PFSK-1 (cell line): ENCODE measurements around the gene CLEC16A.

Experiments
- FOXP2 ChIP-seq: optimal IDR thresholded peaks from 2 replicates; pipeline ENCODE3; 2011; ENCODE audit warnings: borderline replicate concordance, control low read depth, inconsistent platforms; ENCODE audit not compliant: insufficient read depth; ENCODE audit errors: extremely low read length, extremely low read depth
- POLR2AphosphoS5 ChIP-seq: IDR thresholded peaks from 2 replicates; pipeline ENCODE4 v1.6.1; 2012; ENCODE audit warnings: low read depth, mild to moderate bottlenecking, control low read depth, low read length, moderate library complexity
- REST ChIP-seq, 2 experiments: IDR thresholded peaks; 2 replicates each; pipeline versions ENCODE4 v1.6.1 to v1.8.0; 2011 to 2012; ENCODE audit warnings: low read depth in 2 of 2, low read length in 2 of 2, control low read depth in 1 of 2, inconsistent platforms in 1 of 2, mild to moderate bottlenecking in 1 of 2, moderate library complexity in 1 of 2; ENCODE audit not compliant: insufficient read depth in 1 of 2
- SIN3A ChIP-seq: IDR thresholded peaks from 2 replicates; pipeline ENCODE4 v1.6.1; 2012; ENCODE audit warnings: mild to moderate bottlenecking, low read length, moderate library complexity, borderline replicate concordance; ENCODE audit not compliant: insufficient read depth
- TAF1 ChIP-seq: IDR thresholded peaks from 2 replicates; pipeline ENCODE4 v1.6.1; 2012; ENCODE audit warnings: low read length, control low read depth, borderline replicate concordance; ENCODE audit not compliant: insufficient read depth

Gene CLEC16A

DNA sequence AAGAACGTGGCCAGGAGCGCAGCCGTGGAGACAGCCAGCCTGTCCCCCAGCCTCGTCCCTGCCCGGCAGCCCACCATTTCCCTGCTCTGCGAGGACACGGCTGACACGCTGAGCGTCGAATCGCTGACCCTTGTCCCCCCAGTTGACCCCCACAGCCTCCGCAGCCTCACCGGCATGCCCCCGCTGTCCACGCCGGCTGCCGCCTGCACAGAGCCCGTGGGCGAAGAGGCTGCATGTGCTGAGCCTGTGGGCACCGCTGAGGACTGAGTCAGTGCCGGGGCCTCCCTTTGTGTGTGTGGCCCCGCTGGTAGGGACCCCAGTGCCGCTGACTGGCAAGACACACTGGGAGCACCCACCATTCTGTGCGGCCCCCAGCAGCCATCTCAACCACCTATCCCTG lies 234.1 kb downstream of the CLEC16A start:
- no peak for TF ChIP-seq SIN3A
- no peak for TF ChIP-seq POLR2AphosphoS5
- no peak for TF ChIP-seq FOXP2
- no peak for TF ChIP-seq TAF1

DNA sequence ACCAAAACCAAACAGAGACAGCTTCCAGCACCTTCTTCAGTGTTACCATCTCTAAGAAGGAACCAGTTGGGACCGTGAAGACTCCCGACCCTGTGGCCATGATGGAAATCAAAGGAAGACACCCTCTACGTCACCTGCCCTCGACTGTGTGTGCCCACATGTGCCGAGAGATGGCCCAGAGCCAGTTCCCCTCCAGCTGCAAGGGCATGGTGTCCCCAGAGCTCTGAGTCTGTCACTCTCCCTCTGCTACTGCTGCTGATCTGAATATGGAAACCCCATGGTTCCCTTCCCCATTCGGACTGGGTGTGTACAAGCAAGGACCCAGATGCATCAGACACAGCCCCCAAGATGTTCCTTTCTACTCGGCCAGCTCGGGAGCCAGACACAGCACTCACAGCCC lies 235.2 kb downstream of the CLEC16A start:
- TF ChIP-seq SIN3A (no peak), POLR2AphosphoS5 (no peak), TAF1 (no peak), REST (IDR thresholded peaks at IDR 0.05; ENCODE audit: insufficient read depth in 1 of 2, low read depth in 2 of 2, low read length in 2 of 2) (no peak), FOXP2 (no peak)

- TF ChIP-seq FOXP2, result no peak
Observed at GRCh38 chr16:11180489-11180888, 236.1 kb downstream of the CLEC16A start.

GRCh38 chr16:11181242-11181898 lies 237.0 kb downstream of the CLEC16A start:
- TF ChIP-seq SIN3A (no peak), REST (IDR thresholded peaks at IDR 0.05; ENCODE audit: insufficient read depth in 1 of 2, low read depth in 2 of 2, low read length in 2 of 2) (no peak), FOXP2 (no peak)

GRCh38 chr16:11181899-11182279 lies 237.5 kb downstream of the CLEC16A start:
- TF ChIP-seq TAF1 (no peak), REST (IDR thresholded peaks at IDR 0.05; ENCODE audit: insufficient read depth in 1 of 2, low read depth in 2 of 2, low read length in 2 of 2) (no peak), FOXP2 (no peak), POLR2AphosphoS5 (no peak), SIN3A (no peak)

- TF ChIP-seq POLR2AphosphoS5 (no peak), TAF1 (no peak), FOXP2 (no peak), REST (IDR thresholded peaks at IDR 0.05; ENCODE audit: insufficient read depth in 1 of 2, low read depth in 2 of 2, low read length in 2 of 2) (no peak), SIN3A (no peak)
Observed at GRCh38 chr16:11182411-11182810, 238.0 kb downstream of the CLEC16A start.
